Heart left ventricle (tissue), 13 donors: ENCODE results near the gene SMTNL1.

Source experiments
- CTCF ChIP-seq, 12 donors: fragments of 200-600 bp; sonication (generic) in 4 of 12; IDR thresholded peaks; one replicate each; pipeline versions ENCODE4 v1.5.0 to v1.8.0; 2018 to 2022; ENCODE audit warnings: antibody characterized with exemption in 12 of 12, mild to moderate bottlenecking in 5 of 12
- POLR2A ChIP-seq, 2 donors: fragments of 450-650 bp; IDR thresholded peaks; one replicate each; pipeline ENCODE4 v1.6.1; 2017; ENCODE audit warnings: antibody characterized with exemption in 2 of 2, mild to moderate bottlenecking in 2 of 2, moderate library complexity in 2 of 2
- donor health status: ischemic (EF 13 %, LVEDD 7.1; RV severe dilation, severe dysfunction).
- donor health status: DM: no; HTN: yes; CAD: no.
- donor health status: DM: no; HTN: no; CAD: no.
- donor health status: ischemic (EF 25% LVEDD 6.9; RV normal size, moderate dysfunction).
- donor health status: ischemic (EF 25% LVEDD 5.7; RV mildly dilated, moderate dysfunction).
- donor health status: ischemic (EF 35%, LVEDD 5.7; RV mildly dilated, moderate dysfunction).
- donor health status: nonischemic (EF 11% LVEDD 7.7; RV severe dilation, severe dysfunction).
- donor health status: DM: yes; HTN: yes; CAD: no.
- donor health status: PGD.
- donor health status: ischemic (EF 29% LVEDD 5.4; RV normal size, mild dysfunction).
- donor health status: nonischemic (EF 23%, LVEDD 6.1; RV moderate dilation, normal function).

- TF ChIP-seq CTCF (IDR thresholded peaks at IDR 0.05) (no peak), POLR2A (IDR thresholded peaks at IDR 0.05) (no peak)
Measured at GRCh38 chr11:57543593-57543992, 6.2 kb downstream of the SMTNL1 start.
